Cardiac septum (tissue), 1 donor: ENCODE measurements around the gene SCYGR8. TPM values are rescaled to one million over a fixed set of nuclear protein-coding genes. Genes with fewer than 3 reads are reported as not detected.
A peak's percentile ranks its signal among the peaks of the same experiment; 100 is the strongest.
"Not testable (repeated sequence)": the region's sequence is repeated elsewhere in the genome, so short reads cannot be mapped to it uniquely, and the experiment has no call there.

Experiments
- DNase-seq: peaks from one replicate; pipeline ENCODE4 v3.0.0-alpha.2; 2020; ENCODE audit warnings: low spot score
- intact Hi-C: fragments of 100-400 bp; cut with DNase I; formaldehyde crosslinking; loops from one replicate; pipeline ENCODE4 v1.14.0; 2022
- long read RNA-seq: library from polyadenylated mRNA; unstranded; transcript quantifications from one replicate; pipeline ENCODE4 v2.0.0, GENCODE V29; 2021
- total RNA-seq: library from RNA; stranded (reverse); fragmentation: NEBNext Ultra II Directional; extraction: Animal tissue kit (Norgen Biotek cat#: 25700); gene quantifications from one replicate; pipeline ENCODE4 v1.2.1, GENCODE V29; 2021
- donor health status: DM: no; HTN: no; CAD: no.

The SCYGR8 gene
- not detected for total RNA-seq
- long read RNA-seq = 0 reads

GRCh38 chr2:227745594-227745993, at the start of gene SCYGR8:
Gene SCYGR8 (plus strand): TSS chr2:227745894. CDS start chr2:227745894, 0 bp downstream.
- intact Hi-C loops = no loop called here

GRCh38 chr2:227696990-227697679, 48.6 kb upstream of the SCYGR8 start:
- no peak for DNase-seq
- intact Hi-C loops = no loop called here

More at GRCh38 chr2:227745594-227745993, at the start of gene SCYGR8:
- no peak for DNase-seq

GRCh38 chr2:227701556-227701955, 44.1 kb upstream of the SCYGR8 start:
- intact Hi-C loops = no loop called here
- no peak for DNase-seq

- intact Hi-C loops = no loop called here
Measured at GRCh38 chr2:227703280-227703732, 42.4 kb upstream of the SCYGR8 start.

GRCh38 chr2:227703961-227704360, 41.7 kb upstream of the SCYGR8 start:
- intact Hi-C loops = no loop called here
- no peak for DNase-seq

More at GRCh38 chr2:227703280-227703732, 42.4 kb upstream of the SCYGR8 start:
- no peak for DNase-seq

- no peak for DNase-seq
- intact Hi-C loops = no loop called here
Measured at GRCh38 chr2:227706859-227707258, 38.8 kb upstream of the SCYGR8 start.

GRCh38 chr2:227707390-227707789, 38.3 kb upstream of the SCYGR8 start:
- DNase-seq = no peak
- intact Hi-C loops = no loop called here

- intact Hi-C loops = no loop called here
- no peak for DNase-seq
Measured at GRCh38 chr2:227710986-227711385, 34.7 kb upstream of the SCYGR8 start.

GRCh38 chr2:227713291-227713690, 32.4 kb upstream of the SCYGR8 start:
- intact Hi-C loops = no loop called here
- no peak for DNase-seq

- no peak for DNase-seq
- intact Hi-C loops = no loop called here
Measured at GRCh38 chr2:227716501-227716900, 29.2 kb upstream of the SCYGR8 start.

- peak; percentile 81 for DNase-seq
- intact Hi-C loops = no loop called here
Measured at GRCh38 chr2:227717687-227718567, 27.8 kb upstream of the SCYGR8 start, which contains the start of gene SLC19A3. Gene SLC19A3 (minus strand): TSS chr2:227718028. CDS start chr2:227702318, 15,710 bp downstream.

GRCh38 chr2:227719641-227720040, 26.1 kb upstream of the SCYGR8 start:
- intact Hi-C loops = no loop called here
- DNase-seq = no peak

- no peak for DNase-seq
- intact Hi-C loops = no loop called here
Measured at GRCh38 chr2:227720680-227721079, 25.0 kb upstream of the SCYGR8 start.

GRCh38 chr2:227722821-227723220, 22.9 kb upstream of the SCYGR8 start:
- intact Hi-C loops, DNase-seq: not testable (repeated sequence)

GRCh38 chr2:227724394-227725039, 21.2 kb upstream of the SCYGR8 start, which contains the start of gene SCYGR6:
Gene SCYGR6 (minus strand): TSS chr2:227724757. CDS start chr2:227724757, 0 bp downstream.
- intact Hi-C loops = no loop called here
- DNase-seq = no peak

- intact Hi-C loops = no loop called here
- DNase-seq = no peak
Measured at GRCh38 chr2:227728035-227728434, 17.7 kb upstream of the SCYGR8 start, which contains the start of gene SCYGR7. Gene SCYGR7 (plus strand): TSS chr2:227728335. CDS start chr2:227728335, 0 bp downstream.

GRCh38 chr2:227739351-227739750, 6.3 kb upstream of the SCYGR8 start:
- no peak for DNase-seq
- intact Hi-C loops = no loop called here

GRCh38 chr2:227740705-227741104, 5.0 kb upstream of the SCYGR8 start:
- intact Hi-C loops, DNase-seq: not testable (repeated sequence)

- intact Hi-C loops = no loop called here
- DNase-seq = no peak
Measured at GRCh38 chr2:227748079-227748478, 2.4 kb downstream of the SCYGR8 start.

GRCh38 chr2:227756261-227756660, 10.6 kb downstream of the SCYGR8 start:
- intact Hi-C loops, DNase-seq: not testable (repeated sequence)
